Measurements from ENCODE around the gene ATF6. TPM values are rescaled to one million over a fixed set of nuclear protein-coding genes. Genes with fewer than 3 reads are reported as not detected.

The ATF6 gene
- total and polyA plus RNA-seq, 2 donors (not counting 3 experiments of a cell fraction or from before 2014, with no cell fraction given): 24.9 to 40.3 TPM

- Histone ChIP-seq H3K36me3 (ENCODE audit: control insufficient read depth in 2 of 2, extremely low read depth in 1 of 2, insufficient read depth in 2 of 2, low read length in 2 of 2) (peaks cover 5 to 9% of the 10 kb centered on the region in 2 experiments), H4K20me1 (replicated peaks; ENCODE audit: control insufficient read depth, extremely low read depth, insufficient read depth, low read length) (no peaks in the 10 kb centered on the region), H3K27me3 (ENCODE audit: control insufficient read depth in 2 of 2, insufficient read depth in 2 of 2, low read length in 2 of 2) (no peaks in the 10 kb centered on the region), H3K9ac (replicated peaks; ENCODE audit: extremely low read depth, insufficient read depth, low read length) (no peak overlapping the region), H2AFZ (ENCODE audit: low read depth, low read length) (no peak overlapping the region), H3K4me2 (ENCODE audit: insufficient read depth, low read length) (no peak overlapping the region), H3K27ac (ENCODE audit: insufficient read depth, low read depth, low read length) (no peak overlapping the region), H3K9me3 (replicated peaks; ENCODE audit: control insufficient read depth, insufficient read depth, low read length) (no peaks in the 10 kb centered on the region), H3K79me2 (ENCODE audit: control insufficient read depth, insufficient read depth, low read length) (no peaks in the 10 kb centered on the region), H3K4me3 (replicated peaks in 1 of 3; ENCODE audit: insufficient read depth in 1 of 3, low read depth in 1 of 3, low read length in 3 of 3) (no peak overlapping the region), H3K9me1 (replicated peaks; ENCODE audit: control insufficient read depth, extremely low read depth, insufficient read depth, low read length) (no peaks in the 10 kb centered on the region), H3K4me1 (ENCODE audit: control insufficient read depth, extremely low read depth, insufficient read depth, low read length) (no peaks in the 10 kb centered on the region)
- TF ChIP-seq JUN (IDR thresholded peaks at IDR 0.05; ENCODE audit: borderline replicate concordance, insufficient read depth, insufficient read length, low read depth): no peak
- TF ChIP-seq EZH2 (IDR thresholded peaks at IDR 0.05; ENCODE audit: borderline replicate concordance, low read depth, low read length, severe bottlenecking): no peak
- no peak for TF ChIP-seq CTCF (IDR thresholded peaks at IDR 0.05; ENCODE audit: extremely low read depth in 1 of 2, insufficient read depth in 1 of 2, low read depth in 1 of 2, low read length in 2 of 2)
- TF ChIP-seq GATA2 (IDR thresholded peaks at IDR 0.05; ENCODE audit: insufficient read depth, insufficient read length, low read depth, low read length): no peak
- TF ChIP-seq MAX (IDR thresholded peaks at IDR 0.05; ENCODE audit: insufficient read depth, insufficient read length): no peak
- TF ChIP-seq FOS (IDR thresholded peaks at IDR 0.05; ENCODE audit: borderline replicate concordance, insufficient read depth, low read length): no peak
- no peak for TF ChIP-seq MYC (IDR thresholded peaks at IDR 0.05; ENCODE audit: low read depth, low read length)
- no peak for TF ChIP-seq POLR2AphosphoS5 (IDR thresholded peaks at IDR 0.05; ENCODE audit: insufficient read depth, low read depth, low read length)
- BruUV-seq (replicated peaks): no TSS peak
- dilution Hi-C loops (cut with MboI; ENCODE audit: extremely low pct_ligation_motif_present, low sequenced_read_pairs) (no loop called here), intact Hi-C loops (cut with micrococcal nuclease) (no loop called here)
- POLR2A ChIA-PET: interaction anchor here (0.9 kb wide), 1 partner anchor 8 kb away, joined by 3 read pairs; no protein-coding TSS in a partner anchor
- DNase-seq (ENCODE audit: low read depth, low spot score): no peak
- no peak for FAIRE-seq
- CTCF ChIA-PET: no interaction called here
Observed at GRCh38 chr1:161890574-161890973, 124.5 kb downstream of the ATF6 start.

All from endothelial cell of umbilical vein (primary cell).